HepG2 (cell line): ENCODE measurements around the gene B4GALT5. TPM values are rescaled to one million over a fixed set of nuclear protein-coding genes. Genes with fewer than 3 reads are reported as not detected.

ENCODE experiments used
- ATAC-seq: fragments of 200-7000 bp; cut with Tn5 transposase; 3 replicates; pipeline ENCODE4 v1.9.1; 2020; ENCODE audit warnings: mild to moderate bottlenecking, moderate library complexity
- BruUV-seq: library from RNA; stranded (reverse); fragments of 400-500 nt; replicated peaks from 2 replicates; lab custom pipeline; 2021; lab: Mats Ljungman, UMichigan
- CTCF ChIA-PET: fragments of 300-600 bp; formaldehyde crosslinking; extraction: SDS; loops from one replicate; lab custom pipeline; 2021; ENCODE audit warnings: low total read pairs, inconsistent platforms, low intra/inter-chr PET ratio; lab: Yijun Ruan, JAX
- POLR2A ChIA-PET: fragments of 350-600 bp; sonication (Branson Sonifier 250); formaldehyde crosslinking; loops from one replicate; lab custom pipeline; 2020; ENCODE audit warnings: antibody characterized with exemption, inconsistent platforms; lab: Yijun Ruan, JAX
- DNase-seq: peaks from one replicate; pipeline ENCODE4 v3.0.0-alpha.2; 2015; ENCODE audit warnings: low spot score
- FAIRE-seq: peaks from 3 replicates; lab custom pipeline; 2011; peaks lifted over from hg19 to GRCh38; lab: Jason Lieb, UNC
- H2AFZ ChIP-seq: one replicate; pipeline ENCODE4 v1.6.1; 2011; ENCODE audit warnings: low read length, inconsistent platforms
- H3K27ac ChIP-seq: fragments of 300-600 bp; 3 replicates; pipeline ENCODE4 v1.8.0; 2011; ENCODE audit warnings: mixed run types, mild to moderate bottlenecking, mixed read lengths, low read length, inconsistent platforms; ENCODE audit not compliant: insufficient read depth; ENCODE audit errors: extremely low read length
- H3K27me3 ChIP-seq, 2 experiments: fragments of 200-600 bp in 1 of 2; 2 replicates in 1 of 2; 3 replicates in 1 of 2; pipeline versions ENCODE4 v1.6.0 to v1.8.0; 2011; ENCODE audit warnings: low read length in 2 of 2, mild to moderate bottlenecking in 2 of 2, moderate library complexity in 2 of 2, inconsistent platforms in 1 of 2; ENCODE audit not compliant: insufficient read depth in 2 of 2, control insufficient read depth in 1 of 2
- H3K36me3 ChIP-seq, 2 experiments: fragments of 200-600 bp in 1 of 2; replicated peaks in 1 of 2; 2 replicates in 1 of 2; 3 replicates in 1 of 2; pipeline versions ENCODE4 v1.5.1 to v1.8.0; 2011; ENCODE audit warnings: low read length in 2 of 2, inconsistent platforms in 1 of 2; ENCODE audit not compliant: insufficient read depth in 2 of 2, control insufficient read depth in 1 of 2
- H3K4me1 ChIP-seq: 2 replicates; pipeline ENCODE4 v1.5.1; 2012; ENCODE audit warnings: low read length, inconsistent platforms; ENCODE audit not compliant: insufficient read depth
- H3K4me2 ChIP-seq: 2 replicates; pipeline ENCODE4 v1.6.0; 2011; ENCODE audit warnings: low read depth, low read length, inconsistent platforms
- H3K4me3 ChIP-seq, 3 experiments: fragments of 200-600 bp in 1 of 3; sonication (generic), shearing (Covaris generic) in 1 of 3; replicated peaks in 1 of 3; 2 replicates each; pipeline ENCODE4 v1.5.1; 2011 to 2016; ENCODE audit warnings: low read length in 3 of 3, inconsistent platforms in 2 of 3, low read depth in 2 of 3, mild to moderate bottlenecking in 2 of 3, control low read depth in 1 of 3, mixed read lengths in 1 of 3; ENCODE audit not compliant: insufficient read depth in 1 of 3
- H3K79me2 ChIP-seq: one replicate; pipeline ENCODE4 v1.6.1; 2011; ENCODE audit warnings: low read length, inconsistent platforms; ENCODE audit not compliant: insufficient read depth
- H3K9ac ChIP-seq: 2 replicates; pipeline ENCODE4 v1.6.0; 2011; ENCODE audit warnings: mild to moderate bottlenecking, low read depth, low read length, inconsistent platforms; ENCODE audit not compliant: insufficient read depth
- H3K9me3 ChIP-seq: 2 replicates; pipeline ENCODE4 v1.5.1; 2012; ENCODE audit warnings: mild to moderate bottlenecking, low read length
- H4K20me1 ChIP-seq: 2 replicates; pipeline ENCODE4 v1.6.0; 2011; ENCODE audit warnings: inconsistent platforms, mild to moderate bottlenecking, low read length, moderate library complexity; ENCODE audit not compliant: insufficient read depth
- CHCHD3 ChIP-seq: sonication (generic); formaldehyde crosslinking; IDR thresholded peaks from 2 replicates; pipeline ENCODE4 v1.8.0; 2022; ENCODE audit warnings: mild to moderate bottlenecking, missing genetic modification reagents, moderate library complexity
- E2F2 ChIP-seq: sonication (generic); formaldehyde crosslinking; IDR thresholded peaks from 2 replicates; pipeline ENCODE4 v1.4.0; 2020; ENCODE audit warnings: missing genetic modification reagents, borderline replicate concordance
- EHMT2 ChIP-seq: fragments of 200-600 bp; sonication (generic); IDR thresholded peaks from 2 replicates; pipeline ENCODE4 v1.7.0; 2017; ENCODE audit warnings: antibody characterized with exemption, low read depth, low read length, borderline replicate concordance
- HDAC2 ChIP-seq: sonication (generic); formaldehyde crosslinking; IDR thresholded peaks from 2 replicates; pipeline ENCODE4 v1.4.0; 2020; ENCODE audit warnings: missing genetic modification reagents
- HMGXB3 ChIP-seq: sonication (generic); formaldehyde crosslinking; IDR thresholded peaks from 2 replicates; pipeline ENCODE4 v1.4.0; 2020; ENCODE audit warnings: missing genetic modification reagents, borderline replicate concordance
- ZC3H13 ChIP-seq: sonication (generic); formaldehyde crosslinking; IDR thresholded peaks from 2 replicates; pipeline ENCODE4 v1.8.1; 2023; ENCODE audit warnings: mild to moderate bottlenecking, missing genetic modification reagents, moderate library complexity
- ZNF382 ChIP-seq: sonication (generic); formaldehyde crosslinking; IDR thresholded peaks from 2 replicates; pipeline ENCODE4 v1.5.0; 2020; ENCODE audit warnings: missing genetic modification reagents, mild to moderate bottlenecking, borderline replicate concordance
- ZNF761 ChIP-seq: sonication (generic); formaldehyde crosslinking; conservative IDR thresholded peaks from 2 replicates; pipeline ENCODE4 v1.4.0; 2020; ENCODE audit warnings: mild to moderate bottlenecking, missing genetic modification reagents
- WGBS: methylation state at CpG from one replicate; pipeline ENCODE4 v1.1.6; 2017; ENCODE audit warnings: low lambda C conversion rate; 5-methylcytosine and 5-hydroxymethylcytosine counted together
- in situ Hi-C: cut with HindIII; loops from 2 replicates; pipeline ENCODE4 v1.10.0; 2017; ENCODE audit warnings: low pct_unique_long_range_greater_than_20kb; ENCODE audit not compliant: extremely low pct_ligation_motif_present
- intact Hi-C: fragments of 100-400 bp; cut with micrococcal nuclease; formaldehyde crosslinking; loops from one replicate; pipeline ENCODE4 v1.10.0; 2022; ENCODE audit not compliant: unreplicated experiment
- polyA plus RNA-seq, 8 experiments: library from polyadenylated mRNA; depleted of rRNA in 3 of 8; stranded (reverse) in 7 of 8; unstranded in 1 of 8; fragments of >200 nt; fragmentation: Illumina TruSeq in 4 of 8; extraction: Trizol in 4 of 8; gene quantifications; 2 replicates each; pipeline versions ENCODE4 v1.2.1 to v1.2.3, GENCODE V29; 2011 to 2016; ENCODE audit warnings: low read depth in 4 of 8, missing spikeins in 1 of 8, mixed read lengths in 1 of 8; ENCODE audit not compliant: insufficient read depth in 1 of 8
- total RNA-seq, 5 experiments: library from RNA; depleted of rRNA; stranded (reverse); fragments of >200 nt; fragmentation: Illumina TruSeq; extraction: Trizol; gene quantifications; 2 replicates each; pipeline ENCODE4 v1.2.3, GENCODE V29; 2016; ENCODE audit warnings: low read depth in 1 of 5

The B4GALT5 gene
- total and polyA plus RNA-seq, 2 of the 13 experiments (the other 11 are each of a cell fraction or from before 2014, with no cell fraction given): 27.3 to 30.9 TPM

- no peak for TF ChIP-seq HMGXB3 (CRISPR knock-in tag)
- 0 out of 2 replicates have a peak, but pooled peaks have one; percentile 33 for TF ChIP-seq EHMT2
- TF ChIP-seq ZNF382: no peak
- TF ChIP-seq E2F2: no peak
- TF ChIP-seq CHCHD3 (CRISPR knock-in tag): no peak
These were observed 51.9 kb downstream of the B4GALT5 start (continued) for GRCh38 chr20:49661560-49662329.

GRCh38 chr20:49660912-49661311, 52.8 kb downstream of the B4GALT5 start:
- Histone ChIP-seq H3K27me3 (no peaks in the 10 kb centered on the region), H3K36me3 (peaks cover 6 to 7% of the 10 kb centered on the region in 2 experiments; a peak in 3 of 5 replicates), H3K9me3 (no peaks in the 10 kb centered on the region), H4K20me1 (peaks cover 3% of the 10 kb centered on the region; the same call in 1 of the 2 replicates), H3K4me3 (no peak overlapping the region), H3K79me2 (peaks cover 94% of the 10 kb centered on the region), H3K4me1 (peaks cover 70% of the 10 kb centered on the region), H3K4me2 (no peak overlapping the region), H2AFZ (no peak overlapping the region), H3K9ac (no peak overlapping the region), H3K27ac (no peak overlapping the region)
- intact Hi-C loops: loop anchor here (5.0 kb wide), 1 partner anchor 51 kb away; the partner anchor contains the start of gene B4GALT5
- in situ Hi-C loops: no loop called here
- TF ChIP-seq ZC3H13 (CRISPR knock-in tag): no peak
- TF ChIP-seq HDAC2: no peak
- 0 out of 2 replicates have a peak, but pooled peaks have one; percentile 8 for TF ChIP-seq ZNF761 (CRISPR knock-in tag)
- DNase-seq (no peak), ATAC-seq (no peak), FAIRE-seq (no peak)
- ChIA-PET CTCF (no interaction called here), POLR2A (no interaction called here)
- BruUV-seq: no TSS peak
- 97% methylated on average over 5 of the region's 5 CpGs for WGBS
